ENCODE results near the gene DGUOK.

DGUOK gene

GRCh38 chr2:73961823-73962615 is 35.3 kb downstream of the DGUOK start:
- no peak for DNase-seq (ENCODE audit: low spot score)
- no peak for TF ChIP-seq CTCF (IDR thresholded peaks at IDR 0.05; ENCODE audit: borderline replicate concordance, control extremely low read depth, extremely low read depth, insufficient read depth, missing control alignments)
- in situ Hi-C loops (cut with MboI; ENCODE audit: low sequenced_read_pairs, unreplicated experiment) = no loop called here

GRCh38 chr2:73962798-73963197 is 36.1 kb downstream of the DGUOK start:
- TF ChIP-seq CTCF (IDR thresholded peaks at IDR 0.05; ENCODE audit: borderline replicate concordance, control extremely low read depth, extremely low read depth, insufficient read depth, missing control alignments) = no peak
- in situ Hi-C loops (cut with MboI; ENCODE audit: low sequenced_read_pairs, unreplicated experiment) = no loop called here
- no peak for DNase-seq (ENCODE audit: low spot score)

- no peak for TF ChIP-seq CTCF (IDR thresholded peaks at IDR 0.05; ENCODE audit: borderline replicate concordance, control extremely low read depth, extremely low read depth, insufficient read depth, missing control alignments)
- in situ Hi-C loops (cut with MboI; ENCODE audit: low sequenced_read_pairs, unreplicated experiment) = no loop called here
Observed at GRCh38 chr2:73963385-73964120, 36.9 kb downstream of the DGUOK start.

GRCh38 chr2:73964223-73964622 is 37.5 kb downstream of the DGUOK start:
- in situ Hi-C loops (cut with MboI; ENCODE audit: low sequenced_read_pairs, unreplicated experiment) = no loop called here
- DNase-seq (ENCODE audit: low spot score) = no peak
- TF ChIP-seq CTCF (IDR thresholded peaks at IDR 0.05; ENCODE audit: borderline replicate concordance, control extremely low read depth, extremely low read depth, insufficient read depth, missing control alignments) = no peak

More at GRCh38 chr2:73963385-73964120, 36.9 kb downstream of the DGUOK start:
- DNase-seq (ENCODE audit: low spot score) = peak; percentile 65

DNA sequence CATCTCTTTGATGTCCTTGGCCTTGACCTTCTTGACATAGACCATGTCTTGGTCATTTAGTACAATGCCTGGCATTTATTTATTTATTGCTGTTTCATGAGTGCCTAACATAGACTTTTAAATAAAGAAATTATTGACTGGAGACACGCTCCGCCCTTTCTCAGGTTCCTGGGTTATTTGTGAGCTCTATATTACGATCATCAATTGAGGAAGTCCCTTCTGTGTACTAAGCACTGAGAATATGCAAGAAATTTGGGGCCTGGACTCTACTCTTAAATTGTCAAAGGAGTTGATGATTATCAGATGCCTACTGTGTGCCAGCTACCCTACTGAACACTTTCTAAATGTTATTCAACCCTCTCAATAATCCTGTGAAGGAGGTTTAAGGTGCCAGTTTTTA is 38.4 kb downstream of the DGUOK start:
- in situ Hi-C loops (cut with MboI; ENCODE audit: low sequenced_read_pairs, unreplicated experiment) = no loop called here

More for the DNA sequence above, 38.4 kb downstream of the DGUOK start:
- no peak for TF ChIP-seq CTCF (IDR thresholded peaks at IDR 0.05; ENCODE audit: borderline replicate concordance, control extremely low read depth, extremely low read depth, insufficient read depth, missing control alignments)
- no peak for DNase-seq (ENCODE audit: low spot score)
